ENCODE measurements around the gene MYO9B. TPM values are rescaled to one million over a fixed set of nuclear protein-coding genes. Genes with fewer than 3 reads are reported as not detected.

MYO9B gene
- total RNA-seq, 6 experiments from 2014 or later = 25.4 to 38.7 (median 36.0) TPM

- 69% methylated on average over 9 of the region's 18 CpGs for WGBS (ENCODE audit: insufficient coverage, low coverage, low lambda C conversion rate, missing lambda C conversion rate)
- Histone ChIP-seq H3K4me3 (no peak overlapping the region), H3K36me3 (peaks cover 0 to 24% (median 5%) of the 10 kb centered on the region in 4 donors), H3K9me3 (no peaks in the 10 kb centered on the region), H3K27ac (peak overlapping the region in 1 of 3 donors; percentile 60), H3K4me1 (peaks cover 0 to 58% (median 19%) of the 10 kb centered on the region in 4 donors), H3K27me3 (no peaks in the 10 kb centered on the region)
- intact Hi-C loops (cut with DNase I) = no loop called here
- no peak for ATAC-seq
- no peak for DNase-seq
- TF ChIP-seq POLR2A (IDR thresholded peaks at IDR 0.05) = no peak
- no peak for TF ChIP-seq CTCF (IDR thresholded peaks at IDR 0.05)
These were observed 161.4 kb downstream of the MYO9B start for GRCh38 chr19:17236811-17237543.

- H3K36me3 ChIP-seq = peaks cover 0 to 13% (median 4%) of the 10 kb centered on the region in 4 donors
- no peak for TF ChIP-seq CTCF (IDR thresholded peaks at IDR 0.05)
- no peak for TF ChIP-seq POLR2A (IDR thresholded peaks at IDR 0.05)
These were observed 162.4 kb downstream of the MYO9B start for GRCh38 chr19:17237747-17238706.

GRCh38 chr19:17240062-17240752 lies 164.6 kb downstream of the MYO9B start:
- H3K27ac ChIP-seq = peak overlapping the region in 2 of 3 donors; percentile 11 to 81
- no peaks in the 10 kb centered on the region for H3K9me3 ChIP-seq
- intact Hi-C loops (cut with DNase I) = no loop called here

More at GRCh38 chr19:17237747-17238706, 162.4 kb downstream of the MYO9B start:
- ATAC-seq (no peak), DNase-seq (no peak)
- Histone ChIP-seq H3K27me3 (no peaks in the 10 kb centered on the region), H3K4me3 (no peak overlapping the region), H3K9me3 (no peaks in the 10 kb centered on the region), H3K27ac (no peak overlapping the region), H3K4me1 (peaks cover 0 to 68% (median 22%) of the 10 kb centered on the region in 4 donors)
- WGBS (ENCODE audit: insufficient coverage, low coverage, low lambda C conversion rate, missing lambda C conversion rate) = 89% methylated on average over 11 of the region's 13 CpGs
- intact Hi-C loops (cut with DNase I) = no loop called here

More at GRCh38 chr19:17240062-17240752, 164.6 kb downstream of the MYO9B start:
- TF ChIP-seq POLR2A (IDR thresholded peaks at IDR 0.05) (no peak), CTCF (IDR thresholded peaks at IDR 0.05) (no peak)
- peak in 2 of 3 donors; percentile 77 to 81 for DNase-seq
- WGBS (ENCODE audit: insufficient coverage, low coverage, low lambda C conversion rate, missing lambda C conversion rate) = 20% methylated on average over 17 of the region's 24 CpGs
- H3K27me3 ChIP-seq = no peaks in the 10 kb centered on the region
- H3K4me3 ChIP-seq = peak overlapping the region in 2 of 3 donors; percentile 31 to 36
- H3K36me3 ChIP-seq = peaks cover 0 to 8% (median 4%) of the 10 kb centered on the region in 4 donors
- ATAC-seq = peak; percentile 18 to 53 (median 32)
- peaks cover 0 to 63% (median 22%) of the 10 kb centered on the region in 4 donors for H3K4me1 ChIP-seq

All from right lobe of liver (tissue), 6 donors.